Tibial nerve (tissue), 3 donors: Measurements from ENCODE around the gene FBN2.

Experiments
- CTCF ChIP-seq, 5 experiments: fragments of 200-600 bp in 3 of 5; fragments of 450-650 bp in 2 of 5; sonication (generic) in 3 of 5; IDR thresholded peaks; one replicate each; pipeline ENCODE4 v1.5.1; 2016 to 2019; ENCODE audit warnings: antibody characterized with exemption in 5 of 5, mild to moderate bottlenecking in 3 of 5, moderate library complexity in 2 of 5
- POLR2A ChIP-seq, 2 donors: fragments of 450-650 bp; IDR thresholded peaks; one replicate each; pipeline ENCODE4 v1.6.1; 2017; ENCODE audit warnings: antibody characterized with exemption in 2 of 2, mild to moderate bottlenecking in 2 of 2, moderate library complexity in 2 of 2

- TF ChIP-seq CTCF (IDR thresholded peaks at IDR 0.05): no peak
- no peak for TF ChIP-seq POLR2A (IDR thresholded peaks at IDR 0.05)
These were observed 68.1 kb downstream of the FBN2 start for GRCh38 chr5:128469912-128470311.
